Nephron (organoid): ENCODE results near the gene DUSP5.
A peak's percentile ranks its signal among the peaks of the same experiment; 100 is the strongest.

Experiments
- H3K27ac Mint-ChIP-seq, 3 experiments: 2 replicates each; pipeline ENCODE4 v1.8.0; 2020; ENCODE audit warnings: mixed read lengths in 3 of 3, mild to moderate bottlenecking in 2 of 3, moderate library complexity in 1 of 3
- H3K27me3 Mint-ChIP-seq: 2 replicates; pipeline ENCODE4 v1.8.0; 2021; ENCODE audit warnings: low read depth, mild to moderate bottlenecking, moderate library complexity, mixed read lengths
- H3K36me3 Mint-ChIP-seq: 2 replicates; pipeline ENCODE4 v1.8.0; 2020; ENCODE audit warnings: low read depth, mixed read lengths
- H3K4me1 Mint-ChIP-seq: 2 replicates; pipeline ENCODE4 v1.8.0; 2020; ENCODE audit warnings: mixed read lengths
- H3K4me3 Mint-ChIP-seq, 3 experiments: 2 replicates each; pipeline ENCODE4 v1.8.0; 2020; ENCODE audit warnings: mild to moderate bottlenecking in 3 of 3, mixed read lengths in 3 of 3, moderate library complexity in 2 of 3
- H3K9me3 Mint-ChIP-seq: 2 replicates; pipeline ENCODE4 v1.8.0; 2020; ENCODE audit warnings: mixed read lengths
- TF ChIP-seq, protein P1 (sequence below), 3 experiments: fragments of 200-600 bp; sonication (generic); IDR thresholded peaks; one replicate each; pipeline ENCODE4 v1.5.0; 2021; ENCODE audit warnings: antibody characterized with exemption in 3 of 3; ENCODE audit not compliant: unreplicated experiment in 3 of 3

Gene DUSP5

DNA sequence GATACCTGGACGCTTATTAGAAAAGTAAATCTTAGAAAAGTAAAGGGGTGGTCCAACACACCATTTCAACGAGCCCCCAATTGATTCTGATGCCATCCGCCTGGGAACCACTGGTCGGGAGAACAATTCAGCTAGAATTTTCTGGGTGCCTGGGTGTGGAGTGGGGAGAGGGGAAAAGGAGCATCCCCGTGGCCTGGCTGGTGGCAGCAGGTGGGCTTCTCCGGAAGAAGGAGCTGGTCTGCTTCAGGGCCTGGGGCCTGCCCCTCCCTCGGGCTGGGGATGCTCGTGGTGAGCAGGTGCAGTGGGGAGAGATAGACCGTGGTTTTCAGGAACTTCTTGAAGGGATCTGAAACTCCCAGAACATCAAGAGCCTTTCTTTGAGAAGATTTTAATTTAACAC lies 39.9 kb upstream of the DUSP5 start:
- Mint-ChIP-seq H3K9me3 (no peaks in the 10 kb centered on the region), H3K4me3 (no peak overlapping the region), H3K4me1 (peaks cover 47% of the 10 kb centered on the region), H3K27ac (no peak overlapping the region), H3K27me3 (peaks cover 15% of the 10 kb centered on the region), H3K36me3 (no peaks in the 10 kb centered on the region)
- TF ChIP-seq, protein P1, sequence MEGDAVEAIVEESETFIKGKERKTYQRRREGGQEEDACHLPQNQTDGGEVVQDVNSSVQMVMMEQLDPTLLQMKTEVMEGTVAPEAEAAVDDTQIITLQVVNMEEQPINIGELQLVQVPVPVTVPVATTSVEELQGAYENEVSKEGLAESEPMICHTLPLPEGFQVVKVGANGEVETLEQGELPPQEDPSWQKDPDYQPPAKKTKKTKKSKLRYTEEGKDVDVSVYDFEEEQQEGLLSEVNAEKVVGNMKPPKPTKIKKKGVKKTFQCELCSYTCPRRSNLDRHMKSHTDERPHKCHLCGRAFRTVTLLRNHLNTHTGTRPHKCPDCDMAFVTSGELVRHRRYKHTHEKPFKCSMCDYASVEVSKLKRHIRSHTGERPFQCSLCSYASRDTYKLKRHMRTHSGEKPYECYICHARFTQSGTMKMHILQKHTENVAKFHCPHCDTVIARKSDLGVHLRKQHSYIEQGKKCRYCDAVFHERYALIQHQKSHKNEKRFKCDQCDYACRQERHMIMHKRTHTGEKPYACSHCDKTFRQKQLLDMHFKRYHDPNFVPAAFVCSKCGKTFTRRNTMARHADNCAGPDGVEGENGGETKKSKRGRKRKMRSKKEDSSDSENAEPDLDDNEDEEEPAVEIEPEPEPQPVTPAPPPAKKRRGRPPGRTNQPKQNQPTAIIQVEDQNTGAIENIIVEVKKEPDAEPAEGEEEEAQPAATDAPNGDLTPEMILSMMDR (IDR thresholded peaks at IDR 0.05; ENCODE audit: unreplicated experiment in 3 of 3) = no peak

DNA sequence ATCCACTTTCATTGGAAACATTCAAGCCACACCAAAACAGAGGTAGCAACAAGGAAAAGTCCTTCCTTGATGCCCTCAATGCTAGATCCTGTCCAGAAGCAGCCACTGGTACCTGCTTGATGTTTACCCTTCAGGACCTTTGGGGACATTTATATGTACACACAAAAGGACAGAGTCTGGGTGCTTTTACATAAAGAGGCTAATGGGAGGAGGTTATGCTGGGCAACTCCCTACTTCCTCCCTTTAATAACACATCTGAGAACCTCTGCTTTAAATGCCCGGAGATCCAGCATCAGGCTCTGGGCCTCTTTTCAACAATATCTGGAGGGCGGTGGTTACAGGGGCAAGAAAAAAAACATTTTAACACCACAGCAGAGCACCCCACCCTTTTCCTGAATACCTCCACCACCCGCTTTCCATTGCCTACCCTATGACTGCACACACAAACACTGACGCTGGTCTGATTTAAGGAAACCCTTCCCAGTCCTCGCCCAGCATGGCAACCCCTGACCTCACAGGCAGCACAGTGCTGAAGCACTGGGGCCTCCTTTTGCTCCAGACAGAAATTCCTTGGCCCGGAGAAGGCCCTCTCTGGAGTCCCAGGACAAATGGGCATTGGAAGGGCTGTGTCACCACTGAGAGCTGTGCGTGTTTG lies 39.3 kb upstream of the DUSP5 start:
- peaks cover 15% of the 10 kb centered on the region for H3K27me3 Mint-ChIP-seq
- H3K36me3 Mint-ChIP-seq = no peaks in the 10 kb centered on the region
- H3K4me1 Mint-ChIP-seq = peaks cover 47% of the 10 kb centered on the region
- H3K9me3 Mint-ChIP-seq = no peaks in the 10 kb centered on the region
- H3K4me3 Mint-ChIP-seq = no peak overlapping the region
- peak overlapping the region in 1 of 3 experiments; percentile 24 for H3K27ac Mint-ChIP-seq
- TF ChIP-seq, protein P1 (IDR thresholded peaks at IDR 0.05; ENCODE audit: unreplicated experiment in 3 of 3) = no peak

DNA sequence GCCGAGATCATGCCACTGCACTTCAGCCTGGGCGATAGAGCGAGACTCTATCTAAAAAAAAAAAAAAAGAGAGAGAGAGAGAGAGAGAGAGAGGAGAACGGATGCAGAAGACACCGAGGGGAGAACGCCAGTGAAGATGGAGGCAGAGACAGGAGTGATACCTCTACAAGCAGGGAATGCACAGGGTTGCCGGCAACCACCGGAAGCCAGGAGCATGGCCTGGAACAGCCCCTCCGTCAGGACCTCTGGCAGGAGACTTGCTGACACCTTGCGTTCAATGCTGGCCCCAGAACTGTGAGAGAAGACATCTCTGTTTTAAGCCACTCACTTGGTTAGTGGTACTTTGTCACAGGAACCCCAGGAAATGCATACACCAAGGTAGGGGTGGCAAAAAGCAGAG lies 38.1 kb upstream of the DUSP5 start:
- TF ChIP-seq, protein P1 (IDR thresholded peaks at IDR 0.05; ENCODE audit: unreplicated experiment in 3 of 3) = no peak
- Mint-ChIP-seq H3K9me3 (no peaks in the 10 kb centered on the region), H3K4me3 (no peak overlapping the region), H3K4me1 (peaks cover 47% of the 10 kb centered on the region), H3K27me3 (peaks cover 20% of the 10 kb centered on the region), H3K27ac (no peak overlapping the region), H3K36me3 (no peaks in the 10 kb centered on the region)

DNA sequence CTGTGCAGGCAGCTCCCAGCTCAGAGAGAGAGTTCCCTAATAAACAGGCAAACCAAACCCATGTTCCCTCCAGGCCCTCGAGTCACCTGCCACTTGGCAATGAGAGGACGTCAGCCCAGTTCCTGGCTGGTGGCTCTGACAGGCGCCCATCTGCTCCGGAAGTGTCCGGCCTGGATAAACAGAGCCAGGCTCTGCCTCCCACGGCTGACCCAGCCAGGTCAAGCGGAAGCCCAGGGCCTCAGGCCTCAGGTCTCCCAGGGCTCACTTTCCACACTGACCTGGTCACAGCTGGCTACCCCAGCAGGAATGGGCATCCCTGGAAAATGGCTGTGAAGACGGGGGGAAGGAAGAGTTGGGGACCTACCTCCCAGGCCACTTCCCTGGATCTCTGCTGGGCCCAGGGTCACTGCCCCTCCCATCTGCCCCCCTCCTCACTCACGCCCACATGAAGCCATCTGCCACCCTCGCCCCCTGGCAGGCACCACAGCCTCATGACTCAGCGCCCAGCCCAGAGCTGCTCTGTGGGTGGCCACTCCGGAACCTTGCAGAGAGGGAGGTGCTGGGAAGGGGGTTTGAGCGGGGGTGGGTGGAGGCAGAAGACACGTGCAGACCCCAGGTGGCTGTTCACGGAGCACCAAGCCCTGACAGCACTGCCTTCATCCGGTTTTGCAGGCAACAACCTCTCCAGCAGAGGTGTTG lies 37.4 kb upstream of the DUSP5 start:
- Mint-ChIP-seq H3K27ac (no peak overlapping the region), H3K4me1 (peaks cover 51% of the 10 kb centered on the region), H3K4me3 (no peak overlapping the region), H3K9me3 (no peaks in the 10 kb centered on the region), H3K27me3 (peaks cover 16% of the 10 kb centered on the region), H3K36me3 (no peaks in the 10 kb centered on the region)
- TF ChIP-seq, protein P1 (IDR thresholded peaks at IDR 0.05; ENCODE audit: unreplicated experiment in 3 of 3) = no peak

DNA sequence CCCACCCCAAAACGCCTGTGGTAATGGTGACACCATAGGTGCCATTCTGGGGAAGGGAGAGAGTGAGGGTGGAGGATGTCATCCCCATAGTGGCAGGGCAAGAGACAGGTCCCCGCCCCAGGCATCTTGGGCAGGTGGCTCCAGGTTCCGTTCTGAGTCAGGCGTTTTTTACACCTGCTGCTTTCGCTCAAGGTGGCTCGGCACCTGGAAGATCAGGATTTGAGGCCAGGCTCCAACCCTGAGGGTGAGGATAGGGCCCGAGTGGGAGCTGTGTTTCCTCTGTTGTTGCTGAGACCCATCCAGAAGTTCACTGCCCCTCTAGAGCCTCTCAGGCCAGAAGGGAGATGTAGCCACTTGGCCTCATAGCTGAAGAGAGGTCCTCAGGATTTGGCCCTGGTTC lies 36.6 kb upstream of the DUSP5 start:
- TF ChIP-seq, protein P1 (IDR thresholded peaks at IDR 0.05; ENCODE audit: unreplicated experiment in 3 of 3) = no peak
- no peak overlapping the region for H3K4me3 Mint-ChIP-seq
- H3K27ac Mint-ChIP-seq = peak overlapping the region in 1 of 3 experiments; percentile 44
- peaks cover 14% of the 10 kb centered on the region for H3K27me3 Mint-ChIP-seq
- H3K4me1 Mint-ChIP-seq = peaks cover 43% of the 10 kb centered on the region
- H3K9me3 Mint-ChIP-seq = no peaks in the 10 kb centered on the region
- no peaks in the 10 kb centered on the region for H3K36me3 Mint-ChIP-seq

DNA sequence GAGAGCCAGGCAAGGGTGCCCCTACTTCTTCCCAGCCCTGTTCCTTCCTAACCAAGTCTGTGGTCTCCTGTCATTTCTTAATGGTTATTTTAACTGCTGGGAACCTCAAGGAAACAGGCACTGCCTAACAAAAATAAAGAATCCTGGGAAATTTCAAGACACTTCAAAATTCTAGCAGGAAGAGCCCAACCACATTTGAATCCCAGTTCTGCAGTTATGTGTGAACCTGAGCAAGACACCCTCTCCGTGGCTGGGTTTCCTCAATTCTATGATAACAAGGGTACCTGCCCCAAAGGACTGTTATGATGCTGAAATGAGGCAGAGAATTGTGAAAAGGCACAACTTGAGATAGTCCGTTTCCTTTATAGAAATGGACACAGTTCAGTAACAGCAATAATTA lies 36.2 kb upstream of the DUSP5 start:
- H3K36me3 Mint-ChIP-seq = no peaks in the 10 kb centered on the region
- no peaks in the 10 kb centered on the region for H3K9me3 Mint-ChIP-seq
- H3K4me1 Mint-ChIP-seq = peaks cover 38% of the 10 kb centered on the region
- H3K4me3 Mint-ChIP-seq = no peak overlapping the region
- TF ChIP-seq, protein P1 (IDR thresholded peaks at IDR 0.05; ENCODE audit: unreplicated experiment in 3 of 3) = no peak
- H3K27ac Mint-ChIP-seq = peak overlapping the region; percentile 38 to 85 (median 44)
- H3K27me3 Mint-ChIP-seq = peaks cover 13% of the 10 kb centered on the region
